ENCODE data around the gene NIPSNAP2. TPM values are rescaled to one million over a fixed set of nuclear protein-coding genes. Genes with fewer than 3 reads are reported as not detected.

NIPSNAP2 gene
- total RNA-seq: 48.2 and 49.6 TPM in 2 replicates

DNA sequence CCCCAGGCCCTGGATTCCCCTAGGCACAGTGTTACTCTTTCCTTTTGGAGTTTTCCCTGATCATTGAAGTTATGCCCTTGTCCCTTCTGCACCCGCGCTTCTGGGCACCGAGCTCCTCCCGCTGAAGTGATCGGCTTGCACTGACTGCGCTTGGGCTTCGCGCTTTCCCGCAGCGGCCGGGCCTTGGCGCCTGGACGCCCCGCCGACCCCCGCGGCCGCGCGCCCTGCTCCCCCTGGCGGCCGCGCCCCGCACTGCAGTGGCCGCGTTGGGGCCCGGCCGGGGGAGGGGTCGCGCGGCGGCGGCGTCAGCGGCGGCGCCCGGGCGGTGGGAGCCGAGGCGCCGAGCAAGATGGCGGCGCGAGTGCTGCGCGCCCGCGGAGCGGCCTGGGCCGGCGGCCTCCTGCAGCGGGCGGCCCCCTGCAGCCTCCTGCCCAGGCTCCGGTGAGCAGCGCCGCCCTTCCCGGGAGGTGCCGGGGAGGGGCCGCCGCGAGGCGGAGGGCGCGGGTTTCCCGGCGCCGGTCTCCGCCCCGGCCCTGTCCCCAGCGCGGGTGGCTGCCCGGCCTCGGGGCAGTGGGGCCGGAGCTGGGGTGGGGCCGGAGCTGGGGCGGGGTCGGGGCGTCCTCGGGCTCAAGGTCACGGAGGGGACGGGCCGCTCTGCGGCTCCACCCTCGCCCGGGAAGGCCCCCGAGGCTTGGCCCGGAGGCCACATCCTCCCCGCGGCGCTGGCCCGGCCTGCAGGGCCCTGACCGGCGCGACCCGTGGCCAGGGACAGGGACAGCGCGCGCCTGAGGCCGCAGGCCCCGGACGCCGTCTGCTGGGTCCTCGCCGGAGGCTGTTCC is at the start of gene NIPSNAP2:
Gene NIPSNAP2 (plus strand): TSS at position 325 of the 839 bp plus-strand sequence. CDS start 25 bp downstream, at position 350.

DNA sequence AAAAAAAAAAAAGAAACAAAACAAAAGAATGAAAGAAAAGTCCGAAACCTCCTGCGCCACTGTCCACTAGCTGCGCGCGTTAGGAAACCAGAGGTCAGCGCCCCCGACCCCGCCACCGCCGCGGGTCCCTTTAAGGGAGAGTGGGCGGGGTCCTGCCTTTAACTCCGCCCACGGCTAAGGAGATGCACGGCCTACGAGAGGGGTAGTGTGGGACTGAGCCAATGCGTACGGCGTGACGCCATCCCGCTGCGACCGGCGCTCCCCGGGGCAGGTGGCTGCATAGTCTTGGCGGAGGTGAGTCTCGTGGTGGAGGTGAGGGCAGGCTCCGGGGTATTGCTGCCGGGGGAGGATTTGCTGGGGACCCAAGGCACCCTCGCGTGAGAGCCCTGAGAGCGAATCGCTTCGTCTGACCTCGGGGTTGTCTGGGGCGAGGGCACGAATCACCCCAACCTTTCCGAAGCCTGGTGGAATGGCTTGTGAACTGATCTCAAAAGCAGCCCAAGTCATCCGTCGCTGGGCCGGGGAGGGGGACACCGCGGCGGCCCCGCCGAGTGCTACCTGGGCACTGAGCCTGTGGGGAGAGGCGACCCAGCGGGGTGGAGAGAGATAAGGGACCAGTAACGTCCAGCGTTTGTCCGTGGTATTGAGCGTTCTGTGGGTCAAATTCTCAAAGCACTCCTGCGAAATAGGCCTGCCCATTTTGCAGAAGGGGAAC is 12.6 kb upstream of the NIPSNAP2 start, which contains the start of gene MRPS17:
Gene MRPS17 (plus strand): TSS at position 241 of the 715 bp plus-strand sequence. CDS start 1,319 bp downstream, outside the sequence.

Other genes starting within 250 kb of the NIPSNAP2 start
- gene SEPTIN14, start 101.8 kb upstream of the NIPSNAP2 start, total RNA-seq: not detected in 2 replicates
- 2.2 and 5.2 TPM in 2 replicates for gene ZNF713, start 77.1 kb upstream of the NIPSNAP2 start, total RNA-seq
- gene MRPS17, start 12.7 kb upstream of the NIPSNAP2 start, total RNA-seq: 19.2 and 22.0 TPM in 2 replicates
- 12.7 and 19.7 TPM in 2 replicates for gene PSPH, start 86.9 kb downstream of the NIPSNAP2 start, total RNA-seq
- 192 and 228 TPM in 2 replicates for gene CCT6A, start 87.2 kb downstream of the NIPSNAP2 start, total RNA-seq
- gene SUMF2, start 99.7 kb downstream of the NIPSNAP2 start, total RNA-seq: 232 and 251 TPM in 2 replicates
- 0.33 and 0.52 TPM in 2 replicates for gene PHKG1, start 128.4 kb downstream of the NIPSNAP2 start, total RNA-seq
- gene CHCHD2, start 141.9 kb downstream of the NIPSNAP2 start, total RNA-seq: 224 and 300 TPM in 2 replicates
- not detected in 2 replicates for gene NUPR2, start 151.8 kb downstream of the NIPSNAP2 start, total RNA-seq